GM12878 (cell line): ENCODE data around the gene PLCG2. TPM values are rescaled to one million over a fixed set of nuclear protein-coding genes. Genes with fewer than 3 reads are reported as not detected.

Source experiments
- ATF2 ChIP-seq: IDR thresholded peaks from 2 replicates; pipeline ENCODE4 v1.6.1; 2012; ENCODE audit warnings: low read length, inconsistent platforms
- ATF7 ChIP-seq: fragments of 450-650 bp; IDR thresholded peaks from 2 replicates; pipeline ENCODE4 v1.6.1; 2016; ENCODE audit warnings: low read depth, mild to moderate bottlenecking
- BCL3 ChIP-seq: IDR thresholded peaks from 2 replicates; pipeline ENCODE4 v1.6.1; 2011; ENCODE audit warnings: borderline replicate concordance, low read depth, mild to moderate bottlenecking, moderate library complexity, low read length; ENCODE audit not compliant: insufficient read depth, poor library complexity, severe bottlenecking
- BCLAF1 ChIP-seq: fragments of 450-650 bp; IDR thresholded peaks from 2 replicates; pipeline ENCODE4 v1.6.1; 2017; ENCODE audit warnings: antibody characterized with exemption, mild to moderate bottlenecking, moderate library complexity
- CBX5 ChIP-seq: sonication (generic); IDR thresholded peaks from 2 replicates; pipeline ENCODE4 v1.6.1; 2016; ENCODE audit warnings: low read depth, moderate library complexity, mild to moderate bottlenecking, inconsistent platforms
- CEBPB ChIP-seq, 2 experiments: fragments of 150-350 bp in 1 of 2; IDR thresholded peaks; 2 replicates each; pipeline ENCODE4 v1.6.1; 2012 to 2014; ENCODE audit warnings: low read depth in 2 of 2, low read length in 2 of 2, borderline replicate concordance in 1 of 2, inconsistent platforms in 1 of 2
- E2F4 ChIP-seq: IDR thresholded peaks from 2 replicates; pipeline ENCODE4 v1.6.1; 2012; ENCODE audit warnings: low read depth, low read length, improper control_type of control experiment
- E4F1 ChIP-seq: fragments of 450-650 bp; IDR thresholded peaks from 2 replicates; pipeline ENCODE4 v1.6.1; 2018; ENCODE audit warnings: borderline replicate concordance, mild to moderate bottlenecking; ENCODE audit not compliant: partially characterized antibody
- FOXK2 ChIP-seq: fragments of 450-650 bp; IDR thresholded peaks from 2 replicates; pipeline ENCODE4 v1.6.1; 2017; ENCODE audit warnings: mild to moderate bottlenecking, moderate library complexity
- KDM1A ChIP-seq: fragments of 200-600 bp; sonication (generic); IDR thresholded peaks from 2 replicates; pipeline ENCODE4 v1.6.1; 2016; ENCODE audit warnings: borderline replicate concordance
- NBN ChIP-seq: fragments of 450-650 bp; IDR thresholded peaks from 2 replicates; pipeline ENCODE4 v1.6.1; 2016
- NFYA ChIP-seq: IDR thresholded peaks from 2 replicates; pipeline ENCODE4 v1.6.1; 2011; ENCODE audit warnings: low read depth, mild to moderate bottlenecking, low read length, improper control_type of control experiment, borderline replicate concordance
- RAD51 ChIP-seq: fragments of 450-650 bp; IDR thresholded peaks from 2 replicates; pipeline ENCODE4 v1.6.1; 2016; ENCODE audit warnings: moderate library complexity, mild to moderate bottlenecking, inconsistent platforms
- SUPT20H ChIP-seq: IDR thresholded peaks from 2 replicates; pipeline ENCODE4 v1.6.1; 2011; ENCODE audit warnings: low read depth, mild to moderate bottlenecking, low read length, moderate library complexity, borderline replicate concordance; ENCODE audit not compliant: control insufficient read depth
- TAF1 ChIP-seq: IDR thresholded peaks from 2 replicates; pipeline ENCODE4 v1.6.1; 2011; ENCODE audit warnings: mild to moderate bottlenecking, low read depth, low read length, borderline replicate concordance
- ZBTB4 ChIP-seq: fragments of 450-650 bp; formaldehyde crosslinking; IDR thresholded peaks from 2 replicates; pipeline ENCODE4 v1.4.0; 2022; ENCODE audit warnings: mild to moderate bottlenecking, moderate library complexity
- polyA plus RNA-seq, 11 experiments: library from polyadenylated mRNA; depleted of rRNA in 4 of 11; unstranded in 6 of 11; stranded (reverse) in 5 of 11; fragments of >200 nt; fragmentation: Nextera tagmentation in 4 of 11; fragmentation: Illumina TruSeq in 1 of 11; extraction: Ambion mirVana in 4 of 11; extraction: Trizol in 1 of 11; gene quantifications; 1 replicate in 1 of 11; 2 replicates in 10 of 11; pipeline versions ENCODE4 v1.2.1 to v1.2.3, GENCODE V29; 2011 to 2016; ENCODE audit warnings: inconsistent platforms in 2 of 11, missing spikeins in 2 of 11, low read depth in 1 of 11
- total RNA-seq, 4 experiments: library from RNA; depleted of rRNA in 3 of 4; stranded (reverse); fragments of >200 nt in 3 of 4; fragmentation: Illumina TruSeq in 1 of 4; extraction: Trizol in 1 of 4; gene quantifications; 2 replicates each; pipeline versions ENCODE4 v1.2.1 to v1.2.3, GENCODE V29; 2013 to 2021

PLCG2 gene
- total and polyA plus RNA-seq, 10 of the 15 experiments (the other 5 are each of a cell fraction or from before 2014, with no cell fraction given) = 47.6 to 256 (median 149) TPM

GRCh38 chr16:81778861-81779535 lies at the start of gene PLCG2 (continued):
- TF ChIP-seq ATF2 (no peak), CBX5 (no peak), NFYA (no peak), NBN (no peak), SUPT20H (no peak), ZBTB4 (CRISPR knock-in tag) (no peak), ATF7 (no peak), BCLAF1 (no peak), CEBPB (IDR thresholded peaks at IDR 0.05; ENCODE audit: borderline replicate concordance in 1 of 2, low read depth in 2 of 2, low read length in 2 of 2) (no peak), BCL3 (peak; percentile 21), RAD51 (no peak), E4F1 (no peak), FOXK2 (no peak), TAF1 (peak; percentile 54; the same call in 1 of the 2 replicates), KDM1A (no peak), E2F4 (no peak)
